ENCODE data around the gene PTPRN2. TPM values are rescaled to one million over a fixed set of nuclear protein-coding genes. Genes with fewer than 3 reads are reported as not detected.
"Not testable (repeated sequence)": the region's sequence is repeated elsewhere in the genome, so short reads cannot be mapped to it uniquely, and the experiment has no call there.

Gene PTPRN2
- polyA plus RNA-seq (ENCODE audit: insufficient read length in 3 of 3): 1 to 10 TPM; 6.8 to 7.9 (median 7.2) TPM

DNA sequence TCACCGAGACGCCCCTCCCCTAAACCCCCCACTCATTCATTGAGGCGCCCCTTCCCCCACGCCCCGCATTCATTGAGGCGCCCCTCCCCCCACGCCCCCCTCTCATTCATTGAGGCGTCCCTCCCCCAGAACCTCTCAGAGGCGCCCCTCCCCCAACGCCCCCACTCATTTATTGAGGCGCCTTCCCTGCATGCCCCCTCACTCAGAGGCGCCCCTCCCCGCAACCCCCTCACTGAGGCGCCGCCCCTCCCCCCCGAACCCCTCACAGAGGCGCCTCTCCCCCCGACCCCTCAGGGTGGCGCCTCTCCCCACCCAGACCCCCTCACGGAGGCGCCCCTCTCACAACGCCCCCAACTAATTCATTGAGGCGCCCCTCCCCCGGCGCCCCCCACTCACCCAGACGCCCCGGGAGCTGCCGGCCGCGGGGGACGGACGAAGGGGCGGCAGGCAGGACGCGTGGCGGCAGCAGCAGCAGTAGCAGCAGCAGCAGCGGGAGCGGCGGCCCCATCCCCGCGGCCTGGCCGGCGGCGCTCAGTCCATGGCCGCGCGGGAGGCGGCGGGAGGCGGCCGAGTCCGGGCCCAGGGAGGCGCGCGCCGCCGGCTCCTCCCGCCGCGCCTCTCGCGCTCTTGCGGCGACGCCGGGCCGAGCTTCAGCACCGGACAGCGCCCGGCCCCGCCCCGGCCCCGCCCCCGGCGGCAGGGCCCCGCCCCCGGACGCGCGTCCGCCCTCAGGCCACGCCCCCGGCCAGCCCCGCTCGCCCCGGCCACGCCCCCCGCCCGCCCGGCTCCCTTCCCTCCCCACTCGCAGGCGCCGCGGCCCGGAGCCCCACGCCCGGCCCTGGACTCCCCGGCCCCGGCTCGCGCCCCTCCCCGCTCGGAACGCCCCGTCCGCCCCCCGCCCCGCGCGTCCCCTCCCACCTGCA, at the start of gene PTPRN2:
Gene PTPRN2, minus strand, starts transcription at position 662 of the 923 bp plus-strand sequence.
- DNase-seq (ENCODE audit: low read depth in 3 of 3, low spot score in 2 of 3): peak in 2 of 3 donors; percentile 29 to 40

- DNase-seq (ENCODE audit: low read depth in 3 of 3, low spot score in 2 of 3): no peak
These were observed 45.7 kb upstream of the PTPRN2 start for GRCh38 chr7:158633055-158633956.

- DNase-seq (ENCODE audit: low read depth in 3 of 3, low spot score in 2 of 3): no peak
These were observed 44.1 kb upstream of the PTPRN2 start for GRCh38 chr7:158631574-158632195.

DNA sequence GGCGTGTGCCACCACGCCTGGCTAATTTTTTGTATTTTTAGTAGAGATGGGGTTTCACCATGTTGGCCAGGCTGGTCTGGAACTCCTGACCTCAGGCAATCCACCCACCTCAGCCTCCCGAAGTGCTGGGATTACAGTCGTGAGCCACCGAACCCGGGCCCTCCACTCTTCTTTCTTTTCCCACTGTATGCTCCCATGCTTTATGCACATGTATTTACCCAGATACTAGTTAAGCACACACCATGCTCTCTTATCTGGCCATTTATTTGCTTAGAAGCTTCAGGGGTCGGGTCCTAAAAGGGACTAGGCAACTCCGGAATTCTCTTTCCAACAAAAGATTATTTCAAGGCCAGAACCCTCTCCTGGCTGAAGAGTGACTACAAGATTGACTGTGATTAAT, 38.7 kb upstream of the PTPRN2 start:
- not testable (repeated sequence) for DNase-seq (ENCODE audit: low read depth in 3 of 3, low spot score in 2 of 3)

GRCh38 chr7:158623241-158623640, 35.6 kb upstream of the PTPRN2 start:
- no peak for DNase-seq (ENCODE audit: low read depth in 3 of 3, low spot score in 2 of 3)

GRCh38 chr7:158620839-158621441, 33.3 kb upstream of the PTPRN2 start:
- DNase-seq (ENCODE audit: low read depth in 3 of 3, low spot score in 2 of 3): no peak

DNA sequence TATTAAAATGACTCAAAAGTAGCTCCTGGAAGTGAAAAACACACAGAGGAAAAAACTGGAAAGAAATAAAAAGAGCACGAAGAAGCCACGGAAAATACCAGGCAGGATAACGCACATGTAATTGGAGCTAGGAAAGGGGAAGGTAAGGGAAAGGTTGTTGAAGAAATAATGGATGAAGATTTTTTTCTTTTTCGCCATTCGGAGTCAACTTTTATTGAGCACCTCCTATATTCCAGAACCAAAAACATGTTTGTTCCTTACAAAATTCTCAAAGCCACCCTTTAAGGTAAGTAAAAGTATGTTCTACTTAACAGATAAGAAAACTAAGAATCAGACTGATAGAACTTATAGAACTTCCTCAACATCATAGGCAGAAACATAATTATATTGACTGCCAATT, 32.8 kb upstream of the PTPRN2 start:
- DNase-seq (ENCODE audit: low read depth in 3 of 3, low spot score in 2 of 3): no peak

GRCh38 chr7:158618745-158619140, 31.1 kb upstream of the PTPRN2 start:
- DNase-seq (ENCODE audit: low read depth in 3 of 3, low spot score in 2 of 3): no peak

- DNase-seq (ENCODE audit: low read depth in 3 of 3, low spot score in 2 of 3): no peak
These were observed 30.1 kb upstream of the PTPRN2 start for GRCh38 chr7:158617737-158618128.

DNA sequence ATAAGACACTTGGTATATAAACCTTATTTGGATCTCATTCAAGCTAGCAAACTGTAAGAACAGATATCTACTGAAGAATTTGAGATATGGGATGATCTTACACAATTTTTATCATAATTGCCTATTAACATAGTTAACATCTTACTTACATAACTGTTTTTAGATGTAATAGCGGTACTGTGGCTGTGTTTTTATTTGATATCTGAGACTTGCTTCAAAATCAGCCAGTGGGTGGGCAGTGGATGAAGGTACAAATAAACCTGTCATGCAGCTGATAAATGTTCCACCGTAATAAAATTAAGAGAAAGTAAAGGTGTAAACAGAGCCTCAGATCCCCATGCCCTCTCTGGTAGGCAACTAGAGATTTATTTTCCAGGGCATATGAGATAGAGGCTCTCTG, 28.4 kb upstream of the PTPRN2 start:
- DNase-seq (ENCODE audit: low read depth in 3 of 3, low spot score in 2 of 3): peak; percentile 41 to 55 (median 53)

- no peak for DNase-seq (ENCODE audit: low read depth in 3 of 3, low spot score in 2 of 3)
These were observed 27.1 kb upstream of the PTPRN2 start for GRCh38 chr7:158614700-158615099.

GRCh38 chr7:158613481-158613880, 25.9 kb upstream of the PTPRN2 start:
- DNase-seq (ENCODE audit: low read depth in 3 of 3, low spot score in 2 of 3): no peak

DNA sequence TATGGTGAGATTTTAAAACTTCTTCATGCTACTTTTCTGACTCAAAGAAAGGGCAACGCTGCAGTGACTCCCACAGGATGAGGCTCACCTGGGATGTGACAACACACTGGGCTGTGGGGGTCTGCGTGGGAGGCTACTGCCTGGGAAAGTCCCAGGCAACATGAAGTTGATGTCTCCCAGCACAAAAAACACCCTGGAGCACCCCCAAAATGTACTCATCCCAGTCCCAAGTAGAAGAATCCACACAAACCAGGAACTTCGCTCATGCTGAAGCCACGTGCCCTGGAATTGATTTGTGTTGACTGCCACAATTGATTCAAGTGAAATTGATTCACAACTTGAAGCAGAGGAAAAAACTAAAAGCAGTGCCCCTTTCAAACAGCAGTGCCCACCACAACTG, 24.9 kb upstream of the PTPRN2 start:
- no peak for DNase-seq (ENCODE audit: low read depth in 3 of 3, low spot score in 2 of 3)

- DNase-seq (ENCODE audit: low read depth in 3 of 3, low spot score in 2 of 3): no peak
These were observed 23.9 kb upstream of the PTPRN2 start for GRCh38 chr7:158611541-158611940.

- DNase-seq (ENCODE audit: low read depth in 3 of 3, low spot score in 2 of 3): no peak
These were observed 21.8 kb upstream of the PTPRN2 start for GRCh38 chr7:158609313-158609974.

DNA sequence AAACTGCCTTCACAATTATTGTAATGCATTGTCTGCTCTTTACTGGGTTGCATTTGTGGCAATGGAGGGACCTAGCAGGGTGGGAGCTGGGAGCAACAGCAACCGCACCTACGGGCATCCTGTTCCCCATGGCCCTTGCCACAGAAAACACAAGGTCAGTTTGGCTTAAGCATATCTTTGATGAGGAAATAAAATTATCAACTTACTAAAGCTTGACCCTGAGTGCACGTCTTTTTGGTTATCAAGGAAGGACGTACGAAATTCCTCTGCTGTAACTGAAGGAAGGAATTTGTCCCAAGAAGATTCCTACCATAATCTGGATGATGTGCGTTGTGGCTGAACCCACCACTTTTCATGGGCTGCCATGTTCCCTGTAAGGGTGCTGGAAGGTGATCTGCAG, 19.9 kb upstream of the PTPRN2 start:
- DNase-seq (ENCODE audit: low read depth in 3 of 3, low spot score in 2 of 3): no peak

GRCh38 chr7:158606671-158607424, 19.2 kb upstream of the PTPRN2 start:
- no peak for DNase-seq (ENCODE audit: low read depth in 3 of 3, low spot score in 2 of 3)

- no peak for DNase-seq (ENCODE audit: low read depth in 3 of 3, low spot score in 2 of 3)
These were observed 18.5 kb upstream of the PTPRN2 start for GRCh38 chr7:158606129-158606528.

Data from right renal cortex interstitium (tissue), 3 donors.